GM19372 (cell line): Measurements from ENCODE around the gene ENPP7.

ENCODE experiments used
- ATAC-seq: cut with Tn5 transposase; IDR thresholded peaks from one replicate; pipeline ENCODE4 v1.9.1; 2021; ENCODE audit warnings: mild to moderate bottlenecking, low read depth, moderate library complexity; ENCODE audit not compliant: unreplicated experiment

The ENPP7 gene

DNA sequence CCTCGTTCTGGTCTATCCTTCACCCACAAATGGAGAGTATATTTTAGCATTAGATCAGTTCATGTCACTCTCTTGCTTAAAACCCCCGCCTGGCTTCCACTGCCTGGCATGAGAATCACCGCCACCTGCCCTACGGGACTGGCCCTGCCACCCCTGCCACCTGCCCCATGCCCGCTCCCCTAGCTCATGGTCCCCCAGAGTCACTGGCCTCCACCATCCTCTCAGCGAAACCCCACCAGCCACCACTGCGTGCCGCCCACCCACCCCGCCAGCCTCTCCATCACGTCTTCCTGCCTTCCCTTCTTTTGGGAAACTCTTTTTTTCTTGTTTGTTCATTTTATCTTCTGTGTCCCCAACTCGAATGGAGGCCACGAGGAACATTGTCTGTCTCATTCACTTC, 982 bp upstream of the ENPP7 start:
- ATAC-seq: no peak

DNA sequence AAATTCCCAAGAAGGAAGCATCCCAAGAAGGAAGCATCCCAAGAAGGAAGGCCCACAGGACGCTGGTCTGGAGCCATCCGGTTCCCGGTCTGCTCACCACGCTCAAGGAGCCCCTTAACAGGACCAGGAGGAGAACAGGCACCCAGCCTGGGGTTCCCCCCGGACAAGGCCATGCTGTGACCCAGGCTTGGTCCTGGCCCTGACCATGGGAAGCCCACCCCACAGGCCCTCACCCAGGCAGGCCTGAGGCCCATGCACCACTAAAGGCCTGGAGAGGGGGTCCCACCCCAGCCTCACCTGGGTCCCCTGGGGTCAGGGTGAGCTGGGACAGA, 340 bp upstream of the ENPP7 start:
- no peak for ATAC-seq

DNA sequence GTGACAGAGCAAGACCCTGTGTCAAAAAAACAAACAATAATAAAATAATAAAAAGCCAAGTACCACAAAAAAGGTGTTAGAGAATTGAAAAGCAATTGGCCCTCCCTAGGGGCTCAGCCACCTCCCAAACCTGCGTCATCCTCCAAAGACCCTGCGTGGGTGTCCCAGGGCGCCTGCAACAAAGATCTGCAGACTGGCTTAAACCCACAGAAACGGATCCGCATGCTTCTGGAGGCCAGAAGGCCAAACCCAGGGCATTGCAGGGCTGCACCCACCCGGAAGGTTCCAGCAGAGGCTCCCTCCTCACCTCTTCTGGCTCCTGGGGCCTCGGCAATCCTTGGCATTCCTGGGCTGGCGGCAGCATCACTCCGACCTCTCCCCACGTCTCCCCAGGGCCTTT, 1.5 kb downstream of the ENPP7 start:
- ATAC-seq: no peak

DNA sequence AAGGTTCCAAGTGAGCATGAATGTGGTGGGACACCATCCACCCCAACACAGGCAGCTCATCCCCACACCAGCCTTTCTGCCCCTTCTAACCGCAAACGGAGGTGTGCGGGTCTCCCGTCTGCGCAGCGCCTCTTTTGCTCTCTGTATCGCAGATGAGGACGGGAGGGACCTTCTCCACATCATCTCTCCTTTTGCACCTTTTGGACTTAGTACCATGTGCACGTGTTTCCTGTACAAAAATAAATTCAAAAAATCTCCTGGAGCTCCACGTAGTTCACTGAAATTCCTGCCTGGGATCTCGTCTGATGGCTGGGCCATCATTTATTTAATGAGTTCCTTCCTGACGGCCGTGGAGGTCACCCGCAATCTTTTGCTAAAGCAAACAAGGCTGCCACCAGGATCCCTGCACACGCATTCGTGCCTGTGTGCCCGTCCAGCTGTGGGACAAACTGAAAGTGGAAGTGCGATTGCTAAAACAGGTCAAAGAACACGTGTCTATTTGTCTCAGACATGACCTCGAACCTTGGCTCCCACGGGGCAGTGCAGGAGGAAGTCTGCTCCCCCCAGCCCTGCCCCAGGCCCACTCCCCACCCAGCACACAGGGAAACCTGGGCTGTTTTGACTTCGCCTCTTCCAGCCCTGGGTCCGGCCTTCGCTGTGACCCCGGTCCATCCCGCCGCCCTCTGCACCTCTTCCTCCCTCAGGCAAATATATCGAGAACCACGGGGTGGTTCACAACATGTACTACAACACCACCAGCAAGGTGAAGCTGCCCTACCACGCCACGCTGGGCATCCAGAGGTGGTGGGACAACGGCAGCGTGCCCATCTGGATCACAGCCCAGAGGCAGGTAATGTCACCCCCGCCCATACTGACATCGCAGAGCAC, 2.3 kb downstream of the ENPP7 start:
- ATAC-seq: no peak

DNA sequence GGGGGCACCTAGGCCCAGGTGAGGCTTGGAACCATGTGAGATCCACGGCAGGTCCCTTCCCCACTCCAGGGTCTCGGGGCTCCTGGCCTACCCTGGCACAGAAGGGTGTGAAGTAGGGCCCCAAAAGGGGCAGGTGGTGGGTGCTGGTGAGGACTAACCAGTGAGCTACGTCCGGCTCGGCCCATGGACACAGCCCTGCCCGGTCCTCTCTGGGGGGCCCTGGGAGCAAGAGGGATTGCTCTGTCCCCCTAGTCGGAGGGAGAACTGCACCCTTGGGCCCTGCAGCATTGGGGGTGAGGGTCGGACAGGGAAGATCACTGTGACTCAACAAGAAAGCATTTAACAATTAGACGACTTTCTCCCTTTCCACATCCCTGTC, 2.9 kb downstream of the ENPP7 start:
- no peak for ATAC-seq

DNA sequence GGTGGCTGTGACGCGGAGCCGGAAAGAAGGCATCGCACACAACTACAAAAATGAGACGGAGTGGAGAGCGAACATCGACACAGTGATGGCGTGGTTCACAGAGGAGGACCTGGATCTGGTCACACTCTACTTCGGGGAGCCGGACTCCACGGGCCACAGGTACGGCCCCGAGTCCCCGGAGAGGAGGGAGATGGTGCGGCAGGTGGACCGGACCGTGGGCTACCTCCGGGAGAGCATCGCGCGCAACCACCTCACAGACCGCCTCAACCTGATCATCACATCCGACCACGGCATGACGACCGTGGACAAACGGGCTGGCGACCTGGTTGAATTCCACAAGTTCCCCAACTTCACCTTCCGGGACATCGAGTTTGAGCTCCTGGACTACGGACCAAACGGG, 4.4 kb downstream of the ENPP7 start:
- ATAC-seq: no peak

DNA sequence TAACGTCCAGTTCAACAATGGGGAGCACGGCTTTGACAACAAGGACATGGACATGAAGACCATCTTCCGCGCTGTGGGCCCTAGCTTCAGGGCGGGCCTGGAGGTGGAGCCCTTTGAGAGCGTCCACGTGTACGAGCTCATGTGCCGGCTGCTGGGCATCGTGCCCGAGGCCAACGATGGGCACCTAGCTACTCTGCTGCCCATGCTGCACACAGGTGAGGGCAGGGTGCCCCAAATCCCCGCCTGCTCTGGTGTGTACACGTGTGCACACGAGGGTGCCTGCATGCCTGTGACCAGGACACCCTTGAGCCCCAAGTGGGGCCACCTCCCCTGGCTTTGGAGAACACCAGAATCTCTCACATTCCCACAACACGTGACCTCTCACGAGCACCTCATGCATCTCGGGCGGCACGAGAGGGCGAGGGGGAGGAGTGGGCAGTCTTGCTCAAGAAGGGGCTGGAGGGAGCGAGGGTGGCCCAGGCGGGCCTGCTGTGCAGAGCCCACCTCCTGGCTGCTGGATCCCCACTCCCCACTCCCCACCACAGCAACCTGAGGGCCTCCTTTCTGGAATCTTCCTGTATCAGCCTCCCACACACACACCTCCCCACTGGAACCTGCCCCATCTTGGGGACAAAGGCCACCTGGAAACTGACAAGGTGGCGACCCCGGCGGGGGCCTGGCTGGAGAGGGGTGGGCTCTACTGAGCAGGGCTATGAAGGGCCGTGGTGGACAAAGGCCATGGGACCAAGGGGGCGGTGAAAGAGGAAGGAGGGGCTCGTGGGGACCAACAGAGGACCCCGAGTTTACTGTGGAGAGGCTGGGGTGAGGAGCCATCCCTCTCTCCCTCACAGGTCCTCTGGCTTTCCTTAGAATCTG, 6.5 kb downstream of the ENPP7 start:
- no peak for ATAC-seq

DNA sequence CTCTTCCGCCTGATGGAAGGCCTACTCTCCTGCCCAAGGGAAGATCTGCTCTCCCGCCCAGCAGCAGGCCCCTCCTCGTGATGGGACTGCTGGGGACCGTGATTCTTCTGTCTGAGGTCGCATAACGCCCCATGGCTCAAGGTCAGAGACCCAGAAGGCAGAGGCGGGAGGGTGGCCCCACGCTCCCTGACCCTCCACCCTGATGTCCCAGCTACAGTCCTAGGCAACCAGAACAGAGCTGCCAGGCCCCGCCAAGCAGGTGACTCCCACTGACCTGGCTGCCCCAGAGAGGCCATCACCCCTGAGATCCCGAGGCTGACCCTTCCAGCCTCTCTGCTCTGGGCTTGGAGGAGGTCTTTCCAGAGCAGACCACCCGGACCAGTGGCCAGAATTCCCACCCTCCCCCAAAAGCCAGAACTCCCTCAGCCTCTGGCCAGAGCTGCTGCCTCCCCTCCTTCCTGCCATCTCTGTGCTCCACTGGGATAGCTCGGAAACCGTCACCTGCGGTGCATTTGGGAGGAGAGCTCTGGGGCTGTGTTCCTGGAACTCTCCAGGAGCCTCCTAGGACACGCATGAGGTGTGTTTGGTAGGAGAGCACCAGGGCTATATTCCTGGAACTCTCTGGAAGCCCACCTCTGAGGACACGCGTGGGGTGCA, 7.3 kb downstream of the ENPP7 start:
- no peak for ATAC-seq

DNA sequence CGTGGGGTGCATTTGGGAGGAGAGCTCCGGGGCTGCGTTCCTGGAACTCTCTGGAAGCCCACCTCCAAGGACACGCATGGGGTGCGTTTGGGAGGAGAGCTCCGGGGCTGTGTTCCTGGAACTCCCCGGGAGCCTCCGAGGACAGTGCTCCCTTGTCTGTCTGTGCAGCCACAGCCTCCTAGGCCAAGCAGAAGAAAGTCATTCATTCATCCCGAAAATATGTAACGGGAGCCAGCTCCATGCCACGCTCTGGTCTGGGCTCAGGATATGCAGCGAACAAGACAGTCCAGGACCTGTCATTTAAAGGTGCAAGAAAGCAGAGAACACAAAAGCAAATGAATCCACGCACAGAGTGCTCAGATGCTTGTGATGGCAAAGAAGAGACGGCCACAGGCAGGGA, 7.9 kb downstream of the ENPP7 start:
- no peak for ATAC-seq

DNA sequence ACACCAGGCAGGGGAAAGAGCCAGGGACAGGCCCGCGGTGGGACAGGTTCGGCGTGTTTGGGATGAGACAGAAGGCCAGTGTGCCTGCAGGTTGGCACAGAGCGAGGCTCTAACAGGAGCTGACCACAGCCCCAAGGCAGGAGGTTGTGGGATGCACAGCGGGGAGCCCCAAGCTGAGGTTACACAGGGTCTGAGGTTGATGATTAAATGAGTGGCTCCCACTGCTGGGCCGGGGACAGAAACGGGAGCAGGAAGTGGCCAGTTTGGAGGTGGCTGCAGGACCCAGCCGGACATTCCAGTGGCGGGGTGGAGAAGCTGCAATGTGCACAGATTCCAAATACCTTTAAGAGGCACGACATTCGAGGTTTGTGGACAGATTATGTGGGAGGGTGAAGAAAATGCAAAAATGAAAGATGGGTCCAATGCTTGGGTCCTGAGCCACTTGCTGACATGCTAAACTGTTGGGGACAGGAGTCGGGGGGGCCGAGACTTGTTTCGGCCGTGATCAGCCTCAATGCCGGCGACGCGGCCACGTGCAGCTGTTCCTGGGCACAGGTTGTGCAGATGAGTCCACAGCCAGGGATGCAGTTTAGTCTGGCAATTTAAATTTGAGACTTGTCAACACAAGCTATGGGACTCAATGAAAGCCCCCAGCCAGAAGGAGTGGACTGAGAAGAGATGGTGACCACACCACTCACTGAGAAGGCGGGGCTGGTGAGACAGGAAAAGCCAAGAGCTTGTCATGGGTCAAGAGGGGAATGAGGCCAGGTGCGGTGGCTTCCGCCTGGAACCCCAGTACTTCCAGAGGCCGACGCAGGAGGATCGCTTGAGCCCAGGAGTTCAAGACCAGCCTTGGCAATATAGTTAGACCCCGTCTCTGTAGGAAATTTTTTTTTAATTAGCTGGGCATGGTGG, 8.7 kb downstream of the ENPP7 start:
- no peak for ATAC-seq

DNA sequence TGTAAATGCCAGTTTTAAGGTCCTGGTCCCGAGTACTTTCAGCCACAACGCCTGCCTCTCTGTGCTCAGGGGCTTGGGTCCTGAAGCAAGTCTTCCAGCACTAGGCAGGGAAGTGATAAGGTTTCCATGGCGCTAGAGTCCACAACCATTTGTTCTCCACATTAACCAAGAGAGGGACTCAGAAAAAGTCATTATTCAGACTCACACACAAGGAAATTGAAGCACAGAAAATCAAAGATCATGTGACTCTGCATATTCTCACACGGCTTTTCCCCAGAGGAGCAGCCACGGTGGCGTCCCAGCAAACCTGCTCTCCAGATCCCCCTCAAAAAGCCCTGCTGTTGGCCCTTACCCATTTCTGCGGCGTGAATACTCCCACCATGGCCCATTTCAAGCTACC, 9.7 kb downstream of the ENPP7 start:
- ATAC-seq: no peak

DNA sequence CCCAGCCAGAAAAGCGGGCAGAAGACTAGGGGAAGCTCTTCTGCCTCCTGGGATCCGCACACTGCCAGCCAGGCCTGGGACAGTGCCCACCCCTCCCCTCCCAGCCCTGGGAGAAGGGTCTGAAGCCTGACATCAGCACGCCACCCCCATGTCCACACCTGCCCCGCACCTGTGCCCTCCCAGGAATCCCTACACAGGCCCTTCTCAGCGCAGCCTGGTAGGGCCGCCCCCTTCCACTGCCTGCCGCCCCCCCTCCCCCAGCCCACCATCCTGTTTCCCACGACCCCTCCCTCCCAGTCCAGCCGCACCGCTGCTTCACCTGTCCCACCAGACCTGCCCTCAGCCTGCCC, 10.6 kb downstream of the ENPP7 start:
- no peak for ATAC-seq

DNA sequence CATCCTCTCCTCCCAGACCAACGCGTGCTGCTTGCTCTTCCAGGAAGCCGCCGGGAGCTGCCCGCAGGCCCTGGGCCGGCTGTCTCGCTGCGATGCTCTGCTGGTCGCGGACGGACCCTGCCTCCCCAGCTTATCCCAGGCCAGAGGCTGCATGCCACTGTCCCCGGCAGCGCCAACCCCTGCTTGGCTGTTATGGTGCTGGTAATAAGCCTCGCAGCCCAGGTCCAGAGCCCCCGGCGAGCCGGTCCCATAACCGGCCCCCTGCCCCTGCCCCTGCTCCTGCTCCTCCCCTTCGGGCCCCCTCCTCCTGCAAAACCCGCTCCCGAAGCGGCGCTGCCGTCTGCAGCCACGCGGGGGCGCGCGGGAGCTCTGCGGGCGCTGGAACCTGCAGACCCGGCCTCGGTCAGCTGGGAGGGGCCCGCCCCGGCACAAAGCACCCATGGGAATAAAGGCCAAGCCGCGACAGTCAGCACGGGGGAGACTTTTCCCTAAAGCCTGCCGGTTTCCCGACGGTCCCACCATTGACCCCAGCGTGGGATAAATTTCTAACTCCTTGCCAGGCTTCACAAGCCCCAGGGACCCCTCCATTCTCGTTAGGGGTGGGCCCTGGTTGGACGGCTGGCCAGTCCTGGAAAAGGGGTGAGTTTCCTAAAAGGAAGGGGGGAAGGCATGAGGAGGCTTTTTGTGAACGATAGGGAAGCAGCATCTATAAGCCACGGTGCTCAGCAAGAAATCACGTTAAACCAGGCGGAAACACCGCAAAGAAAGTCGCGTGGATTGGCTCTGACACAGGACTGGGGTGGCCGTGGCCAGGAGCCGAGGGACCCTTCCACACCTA, 11.2 kb downstream of the ENPP7 start:
- no peak for ATAC-seq

DNA sequence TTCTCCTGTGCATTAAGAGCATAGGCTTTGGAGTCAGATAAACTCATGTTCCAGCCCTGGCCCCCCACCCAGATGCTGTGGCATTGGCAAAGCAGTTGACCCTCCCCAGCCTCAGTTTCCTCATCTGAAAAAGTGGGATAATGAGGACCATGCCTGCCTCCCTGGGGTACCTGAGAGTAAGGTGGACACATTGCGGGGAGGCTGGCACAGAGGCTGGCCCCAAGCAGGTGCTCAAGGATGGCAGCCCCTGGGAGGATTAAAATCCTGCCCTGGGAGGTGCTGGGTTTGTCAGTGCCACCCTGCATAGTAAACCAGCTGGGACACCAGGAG, 11.8 kb downstream of the ENPP7 start:
- no peak for ATAC-seq

DNA sequence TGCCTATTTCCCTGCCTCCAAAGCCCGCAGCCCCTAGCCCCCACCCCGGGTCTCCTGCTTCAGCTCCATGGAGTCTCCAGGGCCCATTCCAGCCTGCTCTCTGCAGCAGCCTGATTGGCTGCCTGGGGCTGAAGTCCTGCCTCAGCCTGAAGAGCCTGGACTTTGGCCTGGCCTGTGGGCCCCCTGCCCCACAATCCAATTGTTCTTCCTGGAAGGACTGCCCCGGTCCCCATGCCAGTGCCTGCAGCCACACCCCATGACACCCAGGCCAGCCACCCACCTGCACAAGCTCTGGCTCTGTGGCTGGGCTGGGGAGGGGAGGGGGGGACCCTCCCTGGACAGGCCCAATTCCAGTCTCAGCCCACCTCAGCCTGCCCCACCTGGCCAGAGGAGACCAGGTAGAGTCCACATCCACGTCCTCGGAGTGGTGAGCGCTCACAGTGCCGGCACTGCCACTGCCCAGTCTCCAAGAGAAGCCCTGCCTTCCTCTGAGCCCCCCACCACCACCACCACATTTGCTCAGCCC, 12.3 kb downstream of the ENPP7 start:
- ATAC-seq: no peak

DNA sequence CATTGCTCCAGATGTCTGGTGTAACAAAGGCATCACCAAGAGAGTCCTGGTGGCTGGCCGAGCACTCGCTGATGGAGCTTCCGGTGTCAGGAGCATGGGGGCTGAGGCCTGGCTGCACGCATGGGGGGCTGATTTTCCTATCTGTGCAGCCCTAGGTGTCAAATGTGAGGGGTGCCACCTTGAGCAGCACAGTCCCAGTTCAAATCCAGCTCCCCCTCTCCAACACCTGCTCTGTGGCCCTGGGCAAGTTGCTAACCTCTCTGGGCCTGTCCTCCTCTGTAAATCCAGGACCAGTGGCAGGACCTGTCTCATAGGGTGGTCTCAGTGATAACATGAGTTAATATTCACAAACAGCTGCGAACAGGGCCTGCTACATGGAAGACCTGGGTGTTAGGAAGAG, 12.9 kb downstream of the ENPP7 start:
- ATAC-seq: no peak

DNA sequence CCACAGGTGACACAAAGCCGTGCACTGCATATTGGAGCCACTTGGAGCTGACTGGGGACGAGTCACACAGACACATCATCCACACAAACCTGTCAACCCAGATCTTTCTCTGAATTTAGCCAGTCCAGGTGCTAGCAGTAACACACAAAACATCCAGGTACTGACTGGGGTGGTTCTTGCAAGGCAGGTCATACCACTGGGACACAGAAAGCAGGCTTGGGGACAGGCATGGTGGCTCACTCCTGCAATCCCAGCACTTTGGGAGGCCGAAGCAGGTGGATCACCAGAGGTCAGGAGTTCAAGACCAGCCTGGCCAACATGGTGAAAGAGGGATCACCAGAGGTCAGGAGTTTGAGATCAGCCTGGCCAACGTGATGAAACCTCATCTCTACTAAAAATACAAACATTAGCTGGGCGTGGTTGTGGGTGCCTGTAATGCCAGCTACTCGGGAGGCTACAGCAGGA, 14.9 kb downstream of the ENPP7 start:
- ATAC-seq: no peak

DNA sequence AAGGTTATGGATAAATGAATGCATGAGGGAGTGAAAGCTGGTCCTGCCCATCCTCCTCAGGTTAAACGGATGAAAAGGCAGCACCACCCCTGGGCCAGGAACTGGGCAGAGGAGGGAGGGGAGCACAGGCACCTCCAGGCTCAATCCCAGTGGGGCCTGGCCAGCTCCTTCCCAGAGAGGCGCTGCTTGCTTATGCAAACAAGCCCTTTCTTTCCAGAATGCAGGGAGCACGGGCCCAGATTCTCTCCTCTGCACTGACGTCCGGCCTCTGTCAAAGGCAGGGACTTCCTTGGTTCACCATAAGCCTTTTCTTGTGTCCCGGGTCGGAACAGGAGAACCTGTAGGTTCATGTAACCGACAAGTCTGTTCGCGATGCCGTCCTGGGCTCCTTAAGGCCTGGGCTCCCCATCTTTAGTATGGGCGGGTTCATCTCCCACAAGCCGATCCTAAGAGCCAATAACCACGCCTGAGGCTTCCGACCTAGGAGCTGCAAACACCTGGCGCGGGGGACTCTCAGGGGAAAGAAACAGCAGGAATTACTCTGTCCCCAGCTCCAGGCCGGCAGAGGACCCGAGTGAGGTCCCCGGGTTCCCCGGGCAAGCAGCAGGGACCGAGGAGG, 16.3 kb downstream of the ENPP7 start:
- no peak for ATAC-seq
